HepG2 (cell line): ENCODE measurements around the gene TFF1. TPM values are rescaled to one million over a fixed set of nuclear protein-coding genes. Genes with fewer than 3 reads are reported as not detected.

Source experiments
- ATAC-seq: fragments of 200-7000 bp; cut with Tn5 transposase; 3 replicates; pipeline ENCODE4 v1.9.1; 2020; ENCODE audit warnings: mild to moderate bottlenecking, moderate library complexity
- BruUV-seq: library from RNA; stranded (reverse); fragments of 400-500 nt; replicated peaks from 2 replicates; lab custom pipeline; 2021; lab: Mats Ljungman, UMichigan
- CTCF ChIA-PET: fragments of 300-600 bp; formaldehyde crosslinking; extraction: SDS; loops from one replicate; lab custom pipeline; 2021; ENCODE audit warnings: low total read pairs, inconsistent platforms, low intra/inter-chr PET ratio; lab: Yijun Ruan, JAX
- POLR2A ChIA-PET: fragments of 350-600 bp; sonication (Branson Sonifier 250); formaldehyde crosslinking; loops from one replicate; lab custom pipeline; 2020; ENCODE audit warnings: antibody characterized with exemption, inconsistent platforms; lab: Yijun Ruan, JAX
- DNase-seq: peaks from one replicate; pipeline ENCODE4 v3.0.0-alpha.2; 2015; ENCODE audit warnings: low spot score
- FAIRE-seq: peaks from 3 replicates; lab custom pipeline; 2011; peaks lifted over from hg19 to GRCh38; lab: Jason Lieb, UNC
- H2AFZ ChIP-seq: one replicate; pipeline ENCODE4 v1.6.1; 2011; ENCODE audit warnings: low read length, inconsistent platforms
- H3K27ac ChIP-seq: fragments of 300-600 bp; 3 replicates; pipeline ENCODE4 v1.8.0; 2011; ENCODE audit warnings: mixed run types, mild to moderate bottlenecking, mixed read lengths, low read length, inconsistent platforms; ENCODE audit not compliant: insufficient read depth; ENCODE audit errors: extremely low read length
- H3K27me3 ChIP-seq, 2 experiments: fragments of 200-600 bp in 1 of 2; 2 replicates in 1 of 2; 3 replicates in 1 of 2; pipeline versions ENCODE4 v1.6.0 to v1.8.0; 2011; ENCODE audit warnings: low read length in 2 of 2, mild to moderate bottlenecking in 2 of 2, moderate library complexity in 2 of 2, inconsistent platforms in 1 of 2; ENCODE audit not compliant: insufficient read depth in 2 of 2, control insufficient read depth in 1 of 2
- H3K36me3 ChIP-seq, 2 experiments: fragments of 200-600 bp in 1 of 2; replicated peaks in 1 of 2; 2 replicates in 1 of 2; 3 replicates in 1 of 2; pipeline versions ENCODE4 v1.5.1 to v1.8.0; 2011; ENCODE audit warnings: low read length in 2 of 2, inconsistent platforms in 1 of 2; ENCODE audit not compliant: insufficient read depth in 2 of 2, control insufficient read depth in 1 of 2
- H3K4me1 ChIP-seq: 2 replicates; pipeline ENCODE4 v1.5.1; 2012; ENCODE audit warnings: low read length, inconsistent platforms; ENCODE audit not compliant: insufficient read depth
- H3K4me2 ChIP-seq: 2 replicates; pipeline ENCODE4 v1.6.0; 2011; ENCODE audit warnings: low read depth, low read length, inconsistent platforms
- H3K4me3 ChIP-seq, 3 experiments: fragments of 200-600 bp in 1 of 3; sonication (generic), shearing (Covaris generic) in 1 of 3; replicated peaks in 1 of 3; 2 replicates each; pipeline ENCODE4 v1.5.1; 2011 to 2016; ENCODE audit warnings: low read length in 3 of 3, inconsistent platforms in 2 of 3, low read depth in 2 of 3, mild to moderate bottlenecking in 2 of 3, control low read depth in 1 of 3, mixed read lengths in 1 of 3; ENCODE audit not compliant: insufficient read depth in 1 of 3
- H3K79me2 ChIP-seq: one replicate; pipeline ENCODE4 v1.6.1; 2011; ENCODE audit warnings: low read length, inconsistent platforms; ENCODE audit not compliant: insufficient read depth
- H3K9ac ChIP-seq: 2 replicates; pipeline ENCODE4 v1.6.0; 2011; ENCODE audit warnings: mild to moderate bottlenecking, low read depth, low read length, inconsistent platforms; ENCODE audit not compliant: insufficient read depth
- H3K9me3 ChIP-seq: 2 replicates; pipeline ENCODE4 v1.5.1; 2012; ENCODE audit warnings: mild to moderate bottlenecking, low read length
- H4K20me1 ChIP-seq: 2 replicates; pipeline ENCODE4 v1.6.0; 2011; ENCODE audit warnings: inconsistent platforms, mild to moderate bottlenecking, low read length, moderate library complexity; ENCODE audit not compliant: insufficient read depth
- HOXA5 ChIP-seq: sonication (generic); formaldehyde crosslinking; IDR thresholded peaks from 2 replicates; pipeline ENCODE4 v1.4.0; 2020; ENCODE audit warnings: missing genetic modification reagents
- PHF8 ChIP-seq: sonication (generic); formaldehyde crosslinking; IDR thresholded peaks from 2 replicates; pipeline ENCODE4 v1.5.0; 2020; ENCODE audit warnings: missing genetic modification reagents
- SUZ12 ChIP-seq: fragments of 150-350 bp; IDR thresholded peaks from 2 replicates; pipeline ENCODE4 v1.6.1; 2014; ENCODE audit warnings: low read depth, low read length
- ZNF281 ChIP-seq: sonication (generic); formaldehyde crosslinking; IDR thresholded peaks from 2 replicates; pipeline ENCODE4 v1.4.0; 2020; ENCODE audit warnings: missing genetic modification reagents, borderline replicate concordance
- ZNF558 ChIP-seq: sonication (generic); formaldehyde crosslinking; IDR thresholded peaks from 2 replicates; pipeline ENCODE4 v1.9.0; 2022; ENCODE audit warnings: mild to moderate bottlenecking, missing genetic modification reagents, borderline replicate concordance
- ZNF776 ChIP-seq: sonication (generic); formaldehyde crosslinking; IDR thresholded peaks from 2 replicates; pipeline ENCODE4 v1.4.0; 2020; ENCODE audit warnings: mild to moderate bottlenecking, missing genetic modification reagents
- WGBS: methylation state at CpG from one replicate; pipeline ENCODE4 v1.1.6; 2017; ENCODE audit warnings: low lambda C conversion rate; 5-methylcytosine and 5-hydroxymethylcytosine counted together
- in situ Hi-C: cut with HindIII; loops from 2 replicates; pipeline ENCODE4 v1.10.0; 2017; ENCODE audit warnings: low pct_unique_long_range_greater_than_20kb; ENCODE audit not compliant: extremely low pct_ligation_motif_present
- intact Hi-C: fragments of 100-400 bp; cut with micrococcal nuclease; formaldehyde crosslinking; loops from one replicate; pipeline ENCODE4 v1.10.0; 2022; ENCODE audit not compliant: unreplicated experiment
- polyA plus RNA-seq, 8 experiments: library from polyadenylated mRNA; depleted of rRNA in 3 of 8; stranded (reverse) in 7 of 8; unstranded in 1 of 8; fragments of >200 nt; fragmentation: Illumina TruSeq in 4 of 8; extraction: Trizol in 4 of 8; gene quantifications; 2 replicates each; pipeline versions ENCODE4 v1.2.1 to v1.2.3, GENCODE V29; 2011 to 2016; ENCODE audit warnings: low read depth in 4 of 8, missing spikeins in 1 of 8, mixed read lengths in 1 of 8; ENCODE audit not compliant: insufficient read depth in 1 of 8
- total RNA-seq, 5 experiments: library from RNA; depleted of rRNA; stranded (reverse); fragments of >200 nt; fragmentation: Illumina TruSeq; extraction: Trizol; gene quantifications; 2 replicates each; pipeline ENCODE4 v1.2.3, GENCODE V29; 2016; ENCODE audit warnings: low read depth in 1 of 5

The TFF1 gene
- total and polyA plus RNA-seq, 2 of the 13 experiments (the other 11 are each of a cell fraction or from before 2014, with no cell fraction given), result 0.24 to 19.4 TPM

GRCh38 chr21:42343101-42343500 is 23.2 kb downstream of the TFF1 start:
- WGBS, result 20% methylated on average over 10 of the region's 10 CpGs
- peaks cover 0 to 6% of the 10 kb centered on the region in 2 experiments; a peak in 2 of 5 replicates for H3K27me3 ChIP-seq
- no TSS peak for BruUV-seq
- ATAC-seq (no peak), FAIRE-seq (no peak), DNase-seq (no peak)
- CTCF ChIA-PET, result no interaction called here
- no peaks in the 10 kb centered on the region for H3K79me2 ChIP-seq
- no peaks in the 10 kb centered on the region for H3K36me3 ChIP-seq
- in situ Hi-C loops (no loop called here), intact Hi-C loops (no loop called here)
- no peak overlapping the region for H3K4me3 ChIP-seq
- POLR2A ChIA-PET, result no interaction called here
- no peak overlapping the region for H3K27ac ChIP-seq
- peaks cover 7% of the 10 kb centered on the region; the same call in 1 of the 2 replicates for H3K4me1 ChIP-seq
- no peak overlapping the region for H3K9ac ChIP-seq
- H3K9me3 ChIP-seq, result no peaks in the 10 kb centered on the region
- no peak overlapping the region for H2AFZ ChIP-seq
- no peak overlapping the region for H3K4me2 ChIP-seq
- no peaks in the 10 kb centered on the region for H4K20me1 ChIP-seq
- TF ChIP-seq ZNF281 (CRISPR knock-in tag), result no peak
- TF ChIP-seq PHF8 (CRISPR knock-in tag), result no peak
- TF ChIP-seq HOXA5 (CRISPR knock-in tag), result no peak
- no peak for TF ChIP-seq SUZ12
- no peak for TF ChIP-seq ZNF558 (CRISPR knock-in tag)
- TF ChIP-seq ZNF776, result no peak
